Measurements from ENCODE around the gene TMEM40.

GRCh38 chr3:12733566-12733965 lies 25.5 kb downstream of the TMEM40 start:
- TF ChIP-seq REST (IDR thresholded peaks at IDR 0.05; ENCODE audit: unreplicated experiment), result no peak
- TF ChIP-seq CTCF (conservative IDR thresholded peaks at IDR 0.05; ENCODE audit: low read depth in 2 of 2), result no peak
- no peak for TF ChIP-seq POLR2AphosphoS5 (IDR thresholded peaks at IDR 0.05; ENCODE audit: low read depth)
- no peak for TF ChIP-seq JUNB (IDR thresholded peaks at IDR 0.05; ENCODE audit: unreplicated experiment)
- no peak for TF ChIP-seq EZH2phosphoT487 (IDR thresholded peaks at IDR 0.05; ENCODE audit: unreplicated experiment)
- TF ChIP-seq EZH2 (IDR thresholded peaks at IDR 0.05; ENCODE audit: low read depth, unreplicated experiment), result no peak

All from GM23338 (cell line).